GM15510 (cell line): ENCODE data around the gene ADH5.

Experiments
- POLR2A ChIP-seq: IDR thresholded peaks from 3 replicates; pipeline ENCODE4 v1.6.1; 2011; ENCODE audit warnings: borderline replicate concordance; ENCODE audit not compliant: insufficient read length; ENCODE audit errors: extremely low read depth

ADH5 gene

DNA sequence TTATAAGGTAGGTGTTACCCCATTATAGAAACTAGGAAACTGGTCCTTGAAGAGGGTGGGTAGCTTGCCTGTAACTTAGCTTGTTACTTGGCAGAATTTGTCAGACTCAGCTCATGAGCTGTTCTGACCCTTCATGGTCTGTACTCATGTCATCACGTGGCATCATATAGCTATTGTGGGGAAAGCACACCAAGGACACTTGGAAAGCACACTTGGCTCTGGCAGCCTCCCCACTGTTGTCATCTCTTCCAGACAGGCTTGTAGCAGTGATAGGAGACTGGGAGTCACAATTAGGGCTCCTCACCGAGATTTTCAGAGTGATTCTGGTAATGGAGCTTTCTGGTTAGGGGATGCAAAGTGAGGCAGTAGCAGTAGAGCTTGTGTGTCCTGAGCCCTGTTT is 30.4 kb downstream of the ADH5 start:
- no peak for TF ChIP-seq POLR2A

DNA sequence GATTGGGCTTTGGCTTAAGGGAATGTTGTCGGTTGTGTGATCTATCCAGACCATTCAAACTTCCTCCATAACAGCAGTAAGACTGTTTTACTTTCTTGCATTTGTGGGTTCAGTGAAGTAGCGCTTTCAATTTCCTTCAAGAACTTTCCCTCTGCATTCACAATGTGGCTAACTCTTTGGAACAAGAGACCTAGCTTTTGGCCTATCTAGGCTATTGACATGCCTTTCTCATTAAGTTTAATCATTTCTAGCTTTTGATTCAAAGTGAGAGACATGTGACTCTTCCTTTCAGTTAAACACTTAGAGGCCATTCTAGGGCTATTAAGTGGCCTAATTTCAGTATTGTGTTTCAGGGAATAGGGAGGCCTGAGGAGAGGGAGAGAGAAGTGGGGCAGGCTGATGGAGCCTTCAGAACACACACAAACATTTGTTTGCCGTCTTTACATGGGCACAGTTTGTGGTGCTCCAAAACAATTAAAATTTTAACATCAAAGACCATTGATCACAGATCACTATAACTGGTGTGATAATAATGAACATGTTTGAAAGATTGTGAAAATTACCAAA is 34.1 kb downstream of the ADH5 start:
- no peak for TF ChIP-seq POLR2A

GRCh38 chr4:99052902-99053301 is 35.7 kb downstream of the ADH5 start:
- TF ChIP-seq POLR2A, result no peak

DNA sequence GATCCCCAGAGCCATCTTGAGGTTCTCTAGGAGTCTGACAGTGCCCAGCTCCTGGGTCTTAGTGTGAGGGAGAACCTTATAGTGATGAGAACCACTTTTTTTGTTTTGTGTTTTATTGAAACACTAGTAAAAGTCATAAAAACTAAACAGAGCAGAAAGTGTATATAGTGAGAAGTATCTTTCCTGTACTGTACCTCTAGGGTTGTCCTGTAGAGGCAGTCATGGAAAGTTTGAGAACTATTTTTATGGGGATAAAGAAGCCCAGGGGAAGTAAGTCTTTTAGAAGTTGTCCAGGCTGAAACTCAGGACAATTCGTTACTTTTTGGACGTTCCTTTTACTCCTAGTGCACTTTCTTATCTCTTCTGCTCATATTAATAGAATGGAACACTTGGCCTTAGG is 40.9 kb downstream of the ADH5 start:
- no peak for TF ChIP-seq POLR2A

- no peak for TF ChIP-seq POLR2A
These were observed 45.2 kb downstream of the ADH5 start for GRCh38 chr4:99043346-99043745.

GRCh38 chr4:99038213-99038612 is 50.4 kb downstream of the ADH5 start:
- no peak for TF ChIP-seq POLR2A

DNA sequence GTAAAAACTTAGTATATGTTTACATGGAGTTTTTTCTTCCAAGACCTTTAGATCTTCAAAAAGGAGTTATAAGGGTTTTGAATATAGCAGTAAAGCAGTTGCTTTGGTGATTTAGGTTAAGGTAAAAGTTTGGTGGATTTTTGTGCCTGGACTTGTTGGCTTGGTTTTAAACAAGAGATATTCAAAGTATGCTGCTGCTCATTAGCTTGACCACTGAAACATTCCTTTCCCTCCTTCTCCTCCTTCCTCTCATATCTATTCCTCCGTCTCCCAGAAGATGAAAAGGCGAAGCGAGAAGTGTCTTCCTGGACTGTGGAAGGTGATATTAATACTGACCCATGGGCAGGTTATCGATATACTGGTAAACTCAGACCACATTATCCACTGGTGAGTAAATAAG is 54.6 kb downstream of the ADH5 start:
- TF ChIP-seq POLR2A, result no peak

GRCh38 chr4:99029852-99030251 is 58.7 kb downstream of the ADH5 start:
- no peak for TF ChIP-seq POLR2A

DNA sequence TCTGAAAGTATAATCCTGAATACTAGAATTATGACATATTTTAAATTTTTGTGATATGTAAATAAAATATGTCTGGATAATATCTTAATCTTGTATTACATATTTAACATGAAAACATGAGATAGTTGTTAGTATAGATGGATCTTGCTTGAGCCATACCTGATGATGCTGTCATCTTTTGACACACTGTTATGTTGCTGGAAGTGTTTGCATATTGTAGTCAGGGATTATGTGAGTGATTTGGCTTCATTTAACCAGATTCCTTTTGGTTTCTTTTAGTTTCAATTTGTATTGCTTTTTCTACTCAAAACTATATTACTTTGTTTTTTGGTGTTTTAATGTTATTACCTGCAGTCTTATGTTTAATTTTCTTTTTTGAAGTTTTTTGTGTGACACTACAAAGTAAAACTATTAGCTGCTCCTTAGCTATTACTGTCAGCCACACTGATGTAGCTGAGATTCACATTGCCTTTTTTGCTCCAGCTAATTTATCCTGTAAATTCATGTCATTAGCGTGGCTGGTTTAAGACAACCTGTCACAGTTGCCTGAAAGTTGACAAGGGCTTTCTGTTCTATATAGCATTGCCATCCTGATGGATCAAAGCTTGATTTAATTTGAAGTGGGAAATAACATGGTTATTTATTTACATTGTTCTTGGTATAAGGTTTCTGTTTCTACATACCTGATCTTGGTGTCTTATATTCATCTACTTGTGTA is 59.4 kb downstream of the ADH5 start:
- TF ChIP-seq POLR2A, result no peak

GRCh38 chr4:99028187-99028586 is 60.4 kb downstream of the ADH5 start:
- no peak for TF ChIP-seq POLR2A

DNA sequence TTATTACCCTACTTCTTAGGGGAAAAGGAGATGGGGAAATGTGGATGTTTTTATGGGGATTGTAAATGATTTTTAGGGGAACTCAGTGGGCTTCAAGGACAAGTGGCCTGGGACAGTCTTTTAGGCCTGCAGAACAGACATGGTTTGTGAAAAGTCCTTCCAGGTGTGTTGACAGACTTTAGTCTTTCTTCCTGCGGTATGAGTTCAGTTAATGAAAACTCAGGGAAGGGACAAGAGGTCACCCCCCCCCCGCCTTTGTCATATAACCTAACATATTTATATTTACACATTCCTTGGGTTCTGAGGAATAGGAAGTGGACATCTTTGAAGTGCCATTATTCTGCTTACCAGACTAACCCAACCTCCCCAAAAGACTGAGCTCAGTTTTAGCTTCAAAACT is 61.3 kb downstream of the ADH5 start:
- no peak for TF ChIP-seq POLR2A

DNA sequence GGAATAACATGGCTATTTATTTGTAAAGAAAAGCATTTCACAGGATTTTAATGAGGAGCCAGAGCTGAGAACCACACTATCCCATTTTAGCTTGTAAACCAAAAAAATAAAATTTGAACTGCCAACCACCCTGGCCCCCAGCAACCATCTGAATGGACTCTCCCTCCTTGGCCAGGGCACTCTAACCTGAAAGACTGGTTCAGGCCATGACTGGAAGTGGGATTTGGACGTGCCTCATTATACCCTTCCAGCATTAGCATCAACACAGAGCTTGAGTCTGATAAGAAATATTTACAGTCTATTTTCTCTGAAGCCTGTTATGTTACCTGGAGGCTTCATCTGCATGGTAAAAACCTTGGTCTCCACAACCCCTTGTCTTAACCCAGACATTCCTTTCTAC is 63.1 kb downstream of the ADH5 start:
- no peak for TF ChIP-seq POLR2A

GRCh38 chr4:99024481-99025275 is 63.9 kb downstream of the ADH5 start:
- no peak for TF ChIP-seq POLR2A

DNA sequence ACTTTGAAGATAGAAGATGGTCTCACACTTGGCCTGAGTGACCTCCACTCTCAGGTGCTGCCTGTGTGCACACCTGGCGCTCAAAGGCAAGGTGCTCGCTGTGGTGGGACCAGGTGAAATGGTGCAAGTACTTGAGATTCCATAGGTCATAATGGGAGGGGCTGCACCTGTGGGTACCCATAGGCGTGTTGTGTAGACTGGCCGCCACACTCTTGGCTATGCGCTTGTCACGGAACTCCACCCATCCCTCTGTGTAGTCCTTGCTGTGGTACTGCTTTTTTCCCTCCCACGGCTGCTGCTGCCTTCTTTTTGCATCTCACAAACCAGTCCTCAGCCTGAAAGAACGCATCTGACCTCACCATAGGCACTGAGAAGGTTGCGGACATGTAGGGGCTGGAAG is 66.0 kb downstream of the ADH5 start:
- no peak for TF ChIP-seq POLR2A

- no peak for TF ChIP-seq POLR2A
These were observed 67.2 kb downstream of the ADH5 start for GRCh38 chr4:99021386-99021785.
